HG03045 (cell line): Measurements from ENCODE around the gene TSACC.
"Not testable (repeated sequence)": the region's sequence is repeated elsewhere in the genome, so short reads cannot be mapped to it uniquely, and the experiment has no call there.

Source experiments
- ATAC-seq: cut with Tn5 transposase; IDR thresholded peaks from one replicate; pipeline ENCODE4 v1.9.1; 2021; ENCODE audit warnings: mild to moderate bottlenecking, moderate library complexity; ENCODE audit not compliant: unreplicated experiment

TSACC gene

GRCh38 chr1:156338180-156338976, at the start of gene TSACC, which contains the start of gene CCT3:
TSACC (plus strand) TSS chr1:156338526; CDS start chr1:156339758, 1,232 bp downstream.
CCT3 (minus strand) TSS chr1:156338292; CDS start chr1:156338184, 108 bp downstream.
- peak; percentile 92 for ATAC-seq

- no peak for ATAC-seq
Observed at GRCh38 chr1:156289857-156290256, 48.5 kb upstream of the TSACC start.

GRCh38 chr1:156291226-156292061, 46.9 kb upstream of the TSACC start:
- no peak for ATAC-seq

- ATAC-seq = no peak
Observed at GRCh38 chr1:156293098-156293434, 45.3 kb upstream of the TSACC start.

- no peak for ATAC-seq
Observed at GRCh38 chr1:156293895-156294294, 44.4 kb upstream of the TSACC start.

- no peak for ATAC-seq
Observed at GRCh38 chr1:156295391-156295947, 42.9 kb upstream of the TSACC start, which contains the start of gene GLMP. GLMP (minus strand) TSS chr1:156295679; CDS start chr1:156295645, 34 bp downstream.

- ATAC-seq = no peak
Observed at GRCh38 chr1:156298852-156299357, 39.4 kb upstream of the TSACC start, which contains the start of gene VHLL. VHLL (minus strand) TSS chr1:156299307; CDS start chr1:156299189, 118 bp downstream.

- no peak for ATAC-seq
Observed at GRCh38 chr1:156303241-156303640, 35.1 kb upstream of the TSACC start.

GRCh38 chr1:156305215-156305614, 33.1 kb upstream of the TSACC start:
- ATAC-seq = no peak

- no peak for ATAC-seq
Observed at GRCh38 chr1:156308078-156308477, 30.2 kb upstream of the TSACC start.

- no peak for ATAC-seq
Observed at GRCh38 chr1:156310962-156311361, 27.4 kb upstream of the TSACC start.

- no peak for ATAC-seq
Observed at GRCh38 chr1:156316909-156317308, 21.4 kb upstream of the TSACC start.

GRCh38 chr1:156319664-156320063, 18.7 kb upstream of the TSACC start:
- no peak for ATAC-seq

GRCh38 chr1:156320560-156320959, 17.8 kb upstream of the TSACC start:
- no peak for ATAC-seq

GRCh38 chr1:156323179-156323578, 15.1 kb upstream of the TSACC start:
- ATAC-seq = not testable (repeated sequence)

GRCh38 chr1:156336242-156336641, 2.1 kb upstream of the TSACC start:
- ATAC-seq = no peak

GRCh38 chr1:156337052-156337887, 1.1 kb upstream of the TSACC start:
- no peak for ATAC-seq

- ATAC-seq = no peak
Observed at GRCh38 chr1:156337888-156338179, 492 bp upstream of the TSACC start.

GRCh38 chr1:156342166-156342955, 4.0 kb downstream of the TSACC start:
- no peak for ATAC-seq

- no peak for ATAC-seq
Observed at GRCh38 chr1:156344409-156344808, 6.1 kb downstream of the TSACC start.
